Choroid plexus epithelial cell (primary cell): ENCODE results near the gene HCK.

Experiments used
- DNase-seq: peaks from one replicate; pipeline ENCODE4 v3.0.0-alpha.2; 2010; ENCODE audit warnings: low read depth
- H3K4me3 ChIP-seq: 2 replicates; pipeline ENCODE4 v1.5.1; 2011; ENCODE audit warnings: low read depth, mild to moderate bottlenecking, control low read depth, low read length, moderate library complexity
- TF ChIP-seq, protein P1 (sequence below): conservative IDR thresholded peaks from 2 replicates; pipeline ENCODE4 v1.5.1; 2011; ENCODE audit warnings: low read depth, mild to moderate bottlenecking, control low read depth, inconsistent platforms, low read length, moderate library complexity

Gene HCK

GRCh38 chr20:32036252-32036651, 15.8 kb upstream of the HCK start:
- TF ChIP-seq, protein P1, sequence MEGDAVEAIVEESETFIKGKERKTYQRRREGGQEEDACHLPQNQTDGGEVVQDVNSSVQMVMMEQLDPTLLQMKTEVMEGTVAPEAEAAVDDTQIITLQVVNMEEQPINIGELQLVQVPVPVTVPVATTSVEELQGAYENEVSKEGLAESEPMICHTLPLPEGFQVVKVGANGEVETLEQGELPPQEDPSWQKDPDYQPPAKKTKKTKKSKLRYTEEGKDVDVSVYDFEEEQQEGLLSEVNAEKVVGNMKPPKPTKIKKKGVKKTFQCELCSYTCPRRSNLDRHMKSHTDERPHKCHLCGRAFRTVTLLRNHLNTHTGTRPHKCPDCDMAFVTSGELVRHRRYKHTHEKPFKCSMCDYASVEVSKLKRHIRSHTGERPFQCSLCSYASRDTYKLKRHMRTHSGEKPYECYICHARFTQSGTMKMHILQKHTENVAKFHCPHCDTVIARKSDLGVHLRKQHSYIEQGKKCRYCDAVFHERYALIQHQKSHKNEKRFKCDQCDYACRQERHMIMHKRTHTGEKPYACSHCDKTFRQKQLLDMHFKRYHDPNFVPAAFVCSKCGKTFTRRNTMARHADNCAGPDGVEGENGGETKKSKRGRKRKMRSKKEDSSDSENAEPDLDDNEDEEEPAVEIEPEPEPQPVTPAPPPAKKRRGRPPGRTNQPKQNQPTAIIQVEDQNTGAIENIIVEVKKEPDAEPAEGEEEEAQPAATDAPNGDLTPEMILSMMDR: no peak
- no peak overlapping the region for H3K4me3 ChIP-seq
- no peak for DNase-seq

DNA sequence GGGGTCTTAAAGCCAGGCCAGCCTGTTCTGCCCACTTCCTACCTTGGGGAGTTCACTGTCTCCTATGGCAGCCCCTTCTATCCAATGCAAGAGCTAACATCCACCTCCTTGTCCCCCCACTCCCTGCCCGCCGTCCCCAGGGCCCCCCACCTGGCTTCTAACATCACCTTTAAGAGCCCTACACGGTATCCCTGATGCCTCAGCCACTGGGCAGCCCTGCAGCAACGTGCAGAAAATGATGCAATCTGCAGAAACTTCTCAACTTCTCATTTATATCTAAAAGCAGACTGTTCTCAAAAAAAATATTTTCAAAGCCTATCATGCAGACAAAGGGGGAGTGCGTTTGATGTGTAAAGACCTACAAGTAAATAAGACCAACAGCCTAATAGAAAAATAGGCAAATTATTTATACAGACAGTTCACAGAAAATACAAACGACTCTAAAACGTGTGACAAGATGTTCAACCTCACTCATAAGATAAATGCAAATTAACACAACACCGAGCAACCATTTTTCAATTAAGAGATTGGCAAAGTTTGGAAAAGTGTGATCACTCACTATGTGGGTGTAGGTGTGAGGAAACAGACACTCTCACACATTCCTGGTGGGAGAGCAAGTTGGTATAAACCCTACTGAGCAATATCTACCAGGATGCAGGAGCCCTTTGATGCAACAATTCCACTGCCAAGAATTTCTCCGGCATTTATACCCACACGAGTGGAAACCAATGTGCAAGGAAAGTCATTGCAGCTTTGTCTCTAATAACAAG, 15.1 kb upstream of the HCK start:
- TF ChIP-seq, protein P1: no peak
- DNase-seq: peak; percentile 34
- no peak overlapping the region for H3K4me3 ChIP-seq

- H3K4me3 ChIP-seq: no peak overlapping the region
- peak; percentile 53 for DNase-seq
- TF ChIP-seq, protein P1: no peak
Observed at GRCh38 chr20:32037929-32038328, 14.1 kb upstream of the HCK start.

- no peak for DNase-seq
- no peak overlapping the region for H3K4me3 ChIP-seq
- TF ChIP-seq, protein P1: no peak
Observed at GRCh38 chr20:32040142-32040953, 11.7 kb upstream of the HCK start.

- DNase-seq: no peak
- TF ChIP-seq, protein P1: no peak
Observed at GRCh38 chr20:32045999-32046398, 6.0 kb upstream of the HCK start.

DNA sequence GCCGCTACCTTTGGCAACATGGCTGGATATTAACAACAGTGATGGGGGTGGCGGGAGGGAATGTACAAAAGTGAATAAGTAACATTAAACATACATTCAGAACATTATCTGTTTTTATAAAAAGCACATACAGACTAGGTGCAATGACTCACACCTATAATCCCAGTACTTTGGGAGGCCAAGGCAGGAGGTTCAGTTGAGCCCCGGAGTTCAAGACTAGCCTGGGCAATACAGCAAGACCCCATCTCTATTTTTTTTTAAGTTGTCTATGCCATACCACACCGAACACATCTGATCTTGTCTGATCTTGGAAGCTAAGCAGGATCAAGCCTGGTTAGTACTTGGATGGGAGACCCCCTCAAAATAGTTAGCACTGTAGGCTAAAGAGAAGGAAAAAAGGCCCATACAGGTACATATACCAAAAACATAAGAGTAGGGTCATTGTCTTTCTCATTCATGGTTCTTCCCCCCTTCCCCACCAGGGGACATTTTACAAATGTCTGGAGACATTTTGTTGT, 1.7 kb upstream of the HCK start:
- no peak for DNase-seq
- TF ChIP-seq, protein P1: no peak
- no peak overlapping the region for H3K4me3 ChIP-seq

More at GRCh38 chr20:32045999-32046398, 6.0 kb upstream of the HCK start:
- no peak overlapping the region for H3K4me3 ChIP-seq
